IMR-90 (cell line): ENCODE measurements around the gene BBS7. TPM values are rescaled to one million over a fixed set of nuclear protein-coding genes. Genes with fewer than 3 reads are reported as not detected.
A peak's percentile ranks its signal among the peaks of the same experiment; 100 is the strongest.

Source experiments
- ATAC-seq: fragments of 200-7000 bp; cut with Tn5 transposase; 2 replicates; pipeline ENCODE4 v1.9.1; 2020; ENCODE audit warnings: low read depth, mild to moderate bottlenecking, moderate library complexity
- BruUV-seq: library from RNA; stranded (reverse); fragments of 400-500 nt; replicated peaks from 2 replicates; lab custom pipeline; 2021; lab: Mats Ljungman, UMichigan
- CTCF ChIA-PET: fragments of 300-600 bp; formaldehyde crosslinking; extraction: SDS; loops from one replicate; lab custom pipeline; 2021; ENCODE audit warnings: antibody characterized with exemption; lab: Yijun Ruan, JAX
- POLR2A ChIA-PET: fragments of 300-600 bp; sonication (Branson Sonifier 250); formaldehyde crosslinking; loops from one replicate; lab custom pipeline; 2022; ENCODE audit warnings: antibody characterized with exemption; ENCODE audit not compliant: unreplicated experiment; lab: Charles Lee
- DNase-seq: peaks from one replicate; pipeline ENCODE4 v3.0.0; 2013
- H2AFZ ChIP-seq: replicated peaks from 2 replicates; pipeline ENCODE3; 2013; ENCODE audit warnings: low read length, mild to moderate bottlenecking; ENCODE audit not compliant: poor library complexity
- H2AK5ac ChIP-seq: 2 replicates; pipeline ENCODE4 v1.6.1; 2013; ENCODE audit warnings: low read depth, low read length, inconsistent platforms
- H2AK9ac ChIP-seq: replicated peaks from 2 replicates; pipeline ENCODE3; 2013; ENCODE audit warnings: mild to moderate bottlenecking, low read depth, low read length, moderate library complexity; ENCODE audit not compliant: poor library complexity
- H2BK120ac ChIP-seq: 2 replicates; pipeline ENCODE4 v1.6.1; 2013; ENCODE audit warnings: low read depth, low read length, inconsistent platforms
- H2BK15ac ChIP-seq: 3 replicates; pipeline ENCODE4 v1.6.1; 2013; ENCODE audit warnings: low read depth, low read length, inconsistent platforms
- H2BK20ac ChIP-seq: 2 replicates; pipeline ENCODE4 v1.6.1; 2013; ENCODE audit warnings: low read depth, mild to moderate bottlenecking, inconsistent platforms, low read length, moderate library complexity
- H2BK5ac ChIP-seq: 2 replicates; pipeline ENCODE4 v1.6.1; 2013; ENCODE audit warnings: mild to moderate bottlenecking, low read depth, low read length, inconsistent platforms; ENCODE audit not compliant: poor library complexity, severe bottlenecking
- H3K14ac ChIP-seq: replicated peaks from 2 replicates; pipeline ENCODE4 v1.6.1; 2013; ENCODE audit warnings: low read depth, low read length, inconsistent platforms
- H3K18ac ChIP-seq: 2 replicates; pipeline ENCODE4 v1.6.1; 2013; ENCODE audit warnings: low read depth, low read length, control low read depth
- H3K23ac ChIP-seq: 2 replicates; pipeline ENCODE4 v1.6.1; 2013; ENCODE audit warnings: low read depth, low read length, inconsistent platforms
- H3K27ac ChIP-seq: 2 replicates; pipeline ENCODE4 v1.5.1; 2013; ENCODE audit warnings: mild to moderate bottlenecking, control low read depth, low read length; ENCODE audit not compliant: insufficient read depth
- H3K27me3 ChIP-seq: 2 replicates; pipeline ENCODE4 v1.6.1; 2013; ENCODE audit warnings: low read length; ENCODE audit not compliant: control insufficient read depth, insufficient read depth
- H3K36me3 ChIP-seq: 2 replicates; pipeline ENCODE4 v1.6.1; 2013; ENCODE audit warnings: low read length, mixed read lengths; ENCODE audit not compliant: control insufficient read depth, insufficient read depth
- H3K4ac ChIP-seq: 2 replicates; pipeline ENCODE4 v1.6.1; 2013; ENCODE audit warnings: low read depth, low read length, inconsistent platforms
- H3K4me1 ChIP-seq: 2 replicates; pipeline ENCODE4 v1.6.1; 2013; ENCODE audit warnings: low read length, mixed read lengths; ENCODE audit not compliant: control insufficient read depth, insufficient read depth
- H3K4me2 ChIP-seq: 2 replicates; pipeline ENCODE4 v1.6.1; 2013; ENCODE audit warnings: low read depth, mild to moderate bottlenecking, control low read depth, low read length, moderate library complexity
- H3K4me3 ChIP-seq: 2 replicates; pipeline ENCODE4 v1.5.1; 2013; ENCODE audit warnings: low read depth, mild to moderate bottlenecking, control low read depth, low read length, moderate library complexity; ENCODE audit not compliant: insufficient read depth
- H3K56ac ChIP-seq: 2 replicates; pipeline ENCODE4 v1.6.1; 2013; ENCODE audit warnings: low read length, inconsistent platforms; ENCODE audit not compliant: insufficient read depth; ENCODE audit errors: extremely low read depth
- H3K79me1 ChIP-seq, 2 experiments: 2 replicates each; pipeline ENCODE4 v1.6.1; 2013; ENCODE audit warnings: low read length in 2 of 2, inconsistent platforms in 1 of 2, low read depth in 1 of 2
- H3K9ac ChIP-seq: 2 replicates; pipeline ENCODE4 v1.6.1; 2013; ENCODE audit warnings: low read depth, low read length, control low read depth
- H3K9me1 ChIP-seq: 2 replicates; pipeline ENCODE4 v1.6.1; 2013; ENCODE audit warnings: low read length, inconsistent platforms; ENCODE audit not compliant: insufficient read depth
- H3K9me3 ChIP-seq: 2 replicates; pipeline ENCODE4 v1.6.1; 2013; ENCODE audit warnings: low read length; ENCODE audit not compliant: control insufficient read depth, insufficient read depth
- H4K20me1 ChIP-seq: 2 replicates; pipeline ENCODE4 v1.6.1; 2013; ENCODE audit warnings: low read length, inconsistent platforms; ENCODE audit not compliant: insufficient read depth
- H4K5ac ChIP-seq: 2 replicates; pipeline ENCODE4 v1.6.1; 2013; ENCODE audit warnings: mild to moderate bottlenecking, low read depth, low read length, control low read depth
- H4K8ac ChIP-seq, 2 experiments: 2 replicates each; pipeline ENCODE4 v1.6.1; 2013; ENCODE audit warnings: low read depth in 2 of 2, low read length in 2 of 2, control low read depth in 1 of 2, inconsistent platforms in 1 of 2
- H4K91ac ChIP-seq: 2 replicates; pipeline ENCODE4 v1.6.1; 2013; ENCODE audit warnings: low read depth, low read length, inconsistent platforms; ENCODE audit not compliant: insufficient read depth
- BHLHE40 ChIP-seq: fragments of 150-350 bp; IDR thresholded peaks from 2 replicates; pipeline ENCODE4 v1.6.1; 2016; ENCODE audit warnings: mild to moderate bottlenecking, low read depth, low read length
- CEBPB ChIP-seq: IDR thresholded peaks from 2 replicates; pipeline ENCODE4 v1.6.1; 2012; ENCODE audit warnings: low read depth, low read length, improper control_type of control experiment
- CHD1 ChIP-seq: IDR thresholded peaks from 2 replicates; pipeline ENCODE4 v1.6.1; 2012; ENCODE audit warnings: low read depth, low read length, improper control_type of control experiment
- CTCF ChIP-seq: conservative IDR thresholded peaks from 2 replicates; pipeline ENCODE4 v1.5.1; 2012; ENCODE audit warnings: mild to moderate bottlenecking, low read depth, low read length, improper control_type of control experiment
- FOS ChIP-seq: fragments of 150-350 bp; IDR thresholded peaks from 2 replicates; pipeline ENCODE4 v1.6.1; 2016; ENCODE audit warnings: low read depth, low read length
- MAFK ChIP-seq: IDR thresholded peaks from 2 replicates; pipeline ENCODE4 v1.6.1; 2012; ENCODE audit warnings: low read depth, low read length, improper control_type of control experiment
- MAZ ChIP-seq: IDR thresholded peaks from 2 replicates; pipeline ENCODE4 v1.6.1; 2012; ENCODE audit warnings: low read depth, mild to moderate bottlenecking, low read length, improper control_type of control experiment, moderate library complexity, borderline replicate concordance
- MXI1 ChIP-seq: IDR thresholded peaks from 2 replicates; pipeline ENCODE4 v1.6.1; 2012; ENCODE audit warnings: low read depth, mild to moderate bottlenecking, low read length, moderate library complexity, borderline replicate concordance
- NFE2L2 ChIP-seq: fragments of 150-350 bp; IDR thresholded peaks from 2 replicates; pipeline ENCODE4 v1.6.1; 2016; ENCODE audit warnings: low read depth, mild to moderate bottlenecking, low read length
- POLR2A ChIP-seq: IDR thresholded peaks from 2 replicates; pipeline ENCODE4 v1.6.1; 2012; ENCODE audit warnings: mild to moderate bottlenecking, low read depth, low read length
- RAD21 ChIP-seq: IDR thresholded peaks from 2 replicates; pipeline ENCODE4 v1.6.1; 2012; ENCODE audit warnings: low read length, improper control_type of control experiment
- RCOR1 ChIP-seq: IDR thresholded peaks from 2 replicates; pipeline ENCODE4 v1.6.1; 2012; ENCODE audit warnings: mild to moderate bottlenecking, low read length, improper control_type of control experiment; ENCODE audit not compliant: insufficient replicate concordance
- RFX5 ChIP-seq: IDR thresholded peaks from 2 replicates; pipeline ENCODE4 v1.8.0; 2012; ENCODE audit warnings: low read depth, mild to moderate bottlenecking, low read length, moderate library complexity
- SMC3 ChIP-seq: fragments of 150-350 bp; IDR thresholded peaks from 2 replicates; pipeline ENCODE4 v1.6.1; 2016; ENCODE audit warnings: low read depth, mild to moderate bottlenecking, antibody characterized with exemption, low read length, moderate library complexity
- WGBS, 2 experiments: methylation state at CpG; one replicate each; pipeline versions ENCODE4 v1.1.5 to v1.1.7; 2013; ENCODE audit warnings: missing lambda C conversion rate in 2 of 2; ENCODE audit not compliant: insufficient read length in 1 of 2; ENCODE audit errors: extremely low coverage in 2 of 2; 5-methylcytosine and 5-hydroxymethylcytosine counted together
- dilution Hi-C: fragments of 300-500 bp; cut with HindIII; formaldehyde crosslinking; loops from one replicate; pipeline ENCODE4 v1.14.3; 2018; ENCODE audit warnings: low sequenced_read_pairs; ENCODE audit not compliant: unreplicated experiment
- in situ Hi-C: fragments of 300-500 bp; cut with MboI; formaldehyde crosslinking; loops from 3 replicates; pipeline ENCODE4 v1.14.3; 2019; ENCODE audit warnings: low sequenced_read_pairs, inconsistent platforms, mixed read lengths
- intact Hi-C: fragments of 100-400 bp; cut with micrococcal nuclease; formaldehyde crosslinking; loops from 2 replicates; pipeline ENCODE4 v1.10.0; 2022
- polyA plus RNA-seq, 3 experiments: library from polyadenylated mRNA; depleted of rRNA; stranded (reverse); fragments of >200 nt; gene quantifications; 2 replicates each; pipeline ENCODE4 v1.2.3, GENCODE V29; 2012; ENCODE audit warnings: low replicate concordance in 1 of 3
- total RNA-seq: library from RNA; depleted of rRNA; stranded (reverse); fragments of >200 nt; gene quantifications from 2 replicates; pipeline ENCODE4 v1.2.3, GENCODE V29; 2012
- TF ChIP-seq, protein P1 (sequence below): fragments of 150-350 bp; IDR thresholded peaks from 2 replicates; pipeline ENCODE4 v1.6.1; 2016; ENCODE audit warnings: low read depth, mild to moderate bottlenecking, low read length, moderate library complexity, borderline replicate concordance
- TF ChIP-seq, protein P2 (sequence below): fragments of 150-350 bp; IDR thresholded peaks from 2 replicates; pipeline ENCODE4 v1.6.1; 2017; ENCODE audit warnings: mild to moderate bottlenecking, antibody characterized with exemption, low read length, low read depth

The BBS7 gene
- total and polyA plus RNA-seq, 2 of the 4 experiments (the other 2 are of a cell fraction) = 23.0 to 32.3 TPM

DNA sequence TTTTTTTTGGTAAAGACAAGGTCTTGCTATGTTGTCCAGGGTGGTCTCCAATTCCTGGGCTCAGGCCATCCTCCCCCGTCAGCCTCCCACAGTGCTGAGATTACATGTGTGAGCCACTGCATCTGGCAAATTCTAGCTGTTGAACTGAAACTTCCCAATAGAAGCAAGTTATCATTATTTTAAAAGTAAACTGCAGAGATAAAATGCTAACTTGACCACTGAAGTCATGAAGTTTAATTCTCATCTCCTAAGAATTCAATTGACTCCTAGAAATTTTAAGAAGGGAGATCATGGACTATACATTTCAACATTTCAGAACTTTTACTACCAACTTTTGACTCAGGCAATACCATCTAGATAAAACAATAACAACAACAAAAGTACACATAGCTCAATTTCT lies 80.8 kb downstream of the BBS7 start:
- Histone ChIP-seq H4K8ac (peak overlapping the region; percentile 87 to 91), H3K36me3 (no peaks in the 10 kb centered on the region), H2AFZ (peak overlapping the region; percentile 72), H2BK20ac (peak overlapping the region; percentile 95), H2BK5ac (peak overlapping the region; percentile 98), H3K9ac (peak overlapping the region; percentile 9; the same call in 1 of the 2 replicates), H3K9me3 (peaks cover under 1% of the 10 kb centered on the region; the same call in 1 of the 2 replicates), H3K4me2 (0 out of 2 replicates have a peak overlapping the region, but pooled peaks have one; percentile 26), H3K79me1 (peaks cover 0 to 21% of the 10 kb centered on the region in 2 experiments; a peak in 2 of 4 replicates), H3K27ac (peak overlapping the region; percentile 96), H3K9me1 (peaks cover 17% of the 10 kb centered on the region), H2BK15ac (peak overlapping the region; percentile 99; the same call in 2 of the 3 replicates), H2AK5ac (peak overlapping the region; percentile 98), H3K14ac (peak overlapping the region; percentile 88), H3K4me3 (no peak overlapping the region), H4K5ac (peak overlapping the region; percentile 97), H4K91ac (peak overlapping the region; percentile 96), H3K4ac (peak overlapping the region; percentile 93), H3K56ac (peak overlapping the region; percentile 71; the same call in 1 of the 2 replicates), H4K20me1 (no peaks in the 10 kb centered on the region), H3K23ac (peak overlapping the region; percentile 28; the same call in 1 of the 2 replicates), H3K4me1 (peaks cover 24% of the 10 kb centered on the region), H3K27me3 (no peaks in the 10 kb centered on the region), H2AK9ac (no peak overlapping the region), H2BK120ac (peak overlapping the region; percentile 99), H3K18ac (peak overlapping the region; percentile 100)
- in situ Hi-C loops (no loop called here), intact Hi-C loops (no loop called here), dilution Hi-C loops (no loop called here)
- no peak for TF ChIP-seq FOS
- no peak for TF ChIP-seq MXI1
- TF ChIP-seq SMC3 = no peak
- TF ChIP-seq, protein P1, sequence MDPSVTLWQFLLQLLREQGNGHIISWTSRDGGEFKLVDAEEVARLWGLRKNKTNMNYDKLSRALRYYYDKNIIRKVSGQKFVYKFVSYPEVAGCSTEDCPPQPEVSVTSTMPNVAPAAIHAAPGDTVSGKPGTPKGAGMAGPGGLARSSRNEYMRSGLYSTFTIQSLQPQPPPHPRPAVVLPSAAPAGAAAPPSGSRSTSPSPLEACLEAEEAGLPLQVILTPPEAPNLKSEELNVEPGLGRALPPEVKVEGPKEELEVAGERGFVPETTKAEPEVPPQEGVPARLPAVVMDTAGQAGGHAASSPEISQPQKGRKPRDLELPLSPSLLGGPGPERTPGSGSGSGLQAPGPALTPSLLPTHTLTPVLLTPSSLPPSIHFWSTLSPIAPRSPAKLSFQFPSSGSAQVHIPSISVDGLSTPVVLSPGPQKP = no peak
- no peak for TF ChIP-seq CHD1
- no peak for TF ChIP-seq RFX5
- no peak for TF ChIP-seq POLR2A
- TF ChIP-seq CEBPB = no peak
- no peak for TF ChIP-seq MAZ
- TF ChIP-seq RAD21 = no peak
- TF ChIP-seq BHLHE40 = no peak
- no peak for TF ChIP-seq MAFK
- TF ChIP-seq RCOR1 = no peak
- no peak for TF ChIP-seq NFE2L2
- no peak for TF ChIP-seq CTCF
- TF ChIP-seq, protein P2, sequence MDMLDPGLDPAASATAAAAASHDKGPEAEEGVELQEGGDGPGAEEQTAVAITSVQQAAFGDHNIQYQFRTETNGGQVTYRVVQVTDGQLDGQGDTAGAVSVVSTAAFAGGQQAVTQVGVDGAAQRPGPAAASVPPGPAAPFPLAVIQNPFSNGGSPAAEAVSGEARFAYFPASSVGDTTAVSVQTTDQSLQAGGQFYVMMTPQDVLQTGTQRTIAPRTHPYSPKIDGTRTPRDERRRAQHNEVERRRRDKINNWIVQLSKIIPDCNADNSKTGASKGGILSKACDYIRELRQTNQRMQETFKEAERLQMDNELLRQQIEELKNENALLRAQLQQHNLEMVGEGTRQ = no peak
- DNase-seq = peak; percentile 41
- CTCF ChIA-PET = interaction anchor here (0.9 kb wide), 1 partner anchor 29 kb away, joined by 3 read pairs; no protein-coding TSS in a partner anchor
- ATAC-seq = no peak
- POLR2A ChIA-PET = interaction anchor here (0.6 to 1.3 kb wide), 2 partner anchors 30 to 78 kb away, joined by 3 to 4 read pairs; no protein-coding TSS in a partner anchor
- no TSS peak for BruUV-seq
- WGBS, 2 experiments = no CpG with 5 or more reads among the region's 1 CpG
